Right ventricle myocardium inferior (tissue), 1 donor: Measurements from ENCODE around the gene VHLL. TPM values are rescaled to one million over a fixed set of nuclear protein-coding genes. Genes with fewer than 3 reads are reported as not detected.
"Not testable (repeated sequence)": the region's sequence is repeated elsewhere in the genome, so short reads cannot be mapped to it uniquely, and the experiment has no call there.

Source experiments
- ATAC-seq: fragments of 200-7000 bp; cut with Tn5 transposase; one replicate; pipeline ENCODE4 v1.9.1; 2020; ENCODE audit warnings: mild to moderate bottlenecking, moderate library complexity
- DNase-seq: peaks from one replicate; pipeline ENCODE4 v3.0.0; 2021; ENCODE audit errors: missing footprints
- intact Hi-C: fragments of 100-400 bp; cut with DNase I; formaldehyde crosslinking; loops from one replicate; pipeline ENCODE4 v1.11.0; 2022
- long read RNA-seq: library from polyadenylated mRNA; unstranded; transcript quantifications from one replicate; pipeline ENCODE4 v2.0.0, GENCODE V29; 2021
- total RNA-seq: library from RNA; stranded (reverse); fragmentation: NEBNext Ultra II Directional; extraction: Animal tissue kit (Norgen Biotek cat#: 25700); gene quantifications from one replicate; pipeline ENCODE4 v1.2.1, GENCODE V29; 2021
- donor health status: DM: no; HTN: yes; CAD: no; lungs with severe emphysema.

Gene VHLL
- total RNA-seq: not detected
- long read RNA-seq: 0 reads

GRCh38 chr1:156298852-156299357 lies at the start of gene VHLL:
VHLL (minus strand) TSS chr1:156299307; CDS start chr1:156299189, 118 bp downstream.
- intact Hi-C loops: no loop called here
- DNase-seq (no peak), ATAC-seq (no peak)

DNA sequence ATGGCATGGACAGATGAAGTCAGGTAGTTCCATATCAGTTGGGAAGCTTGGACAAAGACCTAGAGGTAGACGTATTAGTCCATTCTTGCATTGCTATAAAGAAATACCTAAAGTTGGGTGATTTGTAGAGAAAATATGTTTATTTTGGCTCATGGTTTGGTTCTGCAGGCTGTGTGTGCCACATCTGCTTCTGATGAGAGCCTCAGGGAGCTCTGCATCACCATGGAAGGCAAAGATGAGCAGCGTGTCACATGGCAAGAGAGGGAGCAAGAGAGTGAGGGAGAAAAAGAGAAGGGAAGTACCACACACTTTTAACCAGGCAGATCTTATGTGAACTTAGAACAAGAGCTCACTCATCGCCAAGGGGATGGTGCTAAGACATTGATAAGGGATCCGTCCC lies 48.2 kb upstream of the VHLL start:
- DNase-seq: no peak
- intact Hi-C loops: no loop called here
- ATAC-seq: no peak

- intact Hi-C loops: no loop called here
- ATAC-seq (no peak), DNase-seq (no peak)
These were observed 47.5 kb upstream of the VHLL start for GRCh38 chr1:156346636-156347035.

DNA sequence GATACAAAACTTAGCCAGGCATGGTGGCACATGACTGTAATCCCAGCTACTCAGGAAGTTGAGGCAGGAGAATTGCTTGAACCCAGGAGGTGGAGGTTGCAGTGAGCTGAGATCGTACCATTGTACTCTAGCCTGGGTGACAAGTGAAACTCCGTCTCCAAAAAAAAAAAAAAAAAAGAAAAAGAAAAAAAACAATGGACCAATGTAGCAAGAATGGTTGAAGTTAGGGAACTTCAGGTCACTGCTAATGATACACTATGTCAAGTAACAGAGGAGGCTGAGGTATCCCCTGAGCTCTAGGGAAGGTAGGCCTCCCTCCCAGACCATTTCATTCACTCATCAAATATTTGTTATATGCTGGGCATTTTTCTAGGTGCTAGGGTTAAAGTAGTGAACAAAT lies 46.9 kb upstream of the VHLL start:
- ATAC-seq, intact Hi-C loops, DNase-seq: not testable (repeated sequence)

GRCh38 chr1:156344409-156344808 lies 45.3 kb upstream of the VHLL start:
- ATAC-seq: no peak
- intact Hi-C loops: no loop called here

GRCh38 chr1:156342166-156342955 lies 43.3 kb upstream of the VHLL start:
- ATAC-seq: no peak
- intact Hi-C loops: no loop called here

More at GRCh38 chr1:156344409-156344808, 45.3 kb upstream of the VHLL start:
- no peak for DNase-seq

DNA sequence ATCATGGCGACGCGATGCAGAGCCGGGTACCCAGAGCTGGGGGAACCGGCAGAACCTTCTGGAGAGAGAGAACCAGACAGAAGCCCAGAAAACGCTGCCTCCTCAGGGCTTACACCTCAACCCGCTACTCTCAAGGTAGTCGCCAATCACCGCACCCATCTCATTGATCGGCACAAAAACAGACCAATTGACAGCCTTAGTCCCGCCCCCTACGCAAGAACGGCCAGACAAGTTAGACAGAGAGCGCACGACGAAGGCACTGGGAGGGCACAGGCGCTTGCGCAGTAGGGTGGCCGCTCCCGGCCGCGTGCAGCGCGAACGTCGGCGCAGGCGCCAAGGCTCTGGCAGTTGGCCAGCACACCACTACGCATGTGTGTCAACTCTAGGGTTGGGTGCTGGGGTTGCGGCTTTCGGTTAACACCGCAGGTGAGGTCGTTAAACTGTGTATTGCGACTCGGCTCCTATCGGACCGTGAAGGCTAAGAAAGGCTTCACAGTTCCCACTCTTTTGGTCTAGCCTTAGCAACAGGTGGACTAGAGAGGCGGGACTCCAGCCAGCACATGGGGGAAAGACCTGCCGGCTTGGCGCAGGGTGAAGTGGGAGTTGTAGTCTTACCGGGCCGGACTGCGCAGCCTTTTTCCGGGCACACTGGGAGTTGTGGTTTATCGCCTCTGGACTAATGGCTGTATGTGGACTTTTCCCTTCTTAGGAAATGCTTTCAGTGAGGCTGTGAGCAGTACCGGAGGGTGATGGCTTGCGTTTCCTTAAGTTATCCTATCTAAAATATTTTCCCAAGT lies 39.3 kb upstream of the VHLL start, which contains the start of the genes CCT3 and TSACC:
Gene CCT3, minus strand, starts transcription at position 113 of the 797 bp plus-strand sequence. Its CDS starts 108 bp downstream, at position 5.
Gene TSACC, plus strand, starts transcription at position 347 of the 797 bp plus-strand sequence. CDS start 1,232 bp downstream, outside the sequence.
- intact Hi-C loops: loop anchor here (5.0 kb wide), 1 partner anchor 56 kb away; the partner anchor contains the start of genes SMG5 and TMEM79
- DNase-seq (peak; percentile 99), ATAC-seq (peak; percentile 98)

More at GRCh38 chr1:156342166-156342955, 43.3 kb upstream of the VHLL start:
- no peak for DNase-seq

GRCh38 chr1:156337888-156338179 lies 38.7 kb upstream of the VHLL start:
- ATAC-seq (no peak), DNase-seq (no peak)
- intact Hi-C loops: loop anchor here (5.0 kb wide), 1 partner anchor 56 kb away; the partner anchor contains the start of genes SMG5 and TMEM79

- DNase-seq (no peak), ATAC-seq (no peak)
- intact Hi-C loops: loop anchor here (5.0 kb wide), 1 partner anchor 55 kb away; the partner anchor contains the start of genes SMG5 and TMEM79
These were observed 38.2 kb upstream of the VHLL start for GRCh38 chr1:156337052-156337887.

GRCh38 chr1:156336242-156336641 lies 37.1 kb upstream of the VHLL start:
- no peak for DNase-seq
- no peak for ATAC-seq
- intact Hi-C loops: loop anchor here (5.0 kb wide), 1 partner anchor 54 kb away; the partner anchor contains the start of genes SMG5 and TMEM79

DNA sequence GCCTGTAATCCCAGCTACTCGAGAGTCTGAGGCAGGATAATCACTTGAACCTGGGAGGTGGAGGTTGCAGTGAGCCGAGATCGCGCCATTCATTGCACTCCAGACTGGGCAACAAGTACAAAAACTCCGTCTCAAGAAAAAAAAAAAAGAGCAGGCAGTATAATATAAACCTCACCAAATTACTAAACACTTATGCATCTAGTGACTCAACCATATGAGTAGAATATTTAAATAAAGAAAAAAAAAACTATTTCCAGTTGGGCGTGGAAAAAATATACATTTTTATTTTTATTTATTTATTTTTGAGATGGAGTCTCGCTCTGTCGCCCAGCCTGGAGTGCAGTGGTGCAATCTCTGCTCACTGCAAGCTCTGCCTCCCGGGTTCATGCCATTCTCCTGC lies 24.1 kb upstream of the VHLL start:
- DNase-seq: not testable (repeated sequence)

GRCh38 chr1:156320560-156320959 lies 21.5 kb upstream of the VHLL start:
- intact Hi-C loops: loop anchor here (10.0 kb wide), 1 partner anchor 186 kb away; no protein-coding TSS in a partner anchor
- DNase-seq (no peak), ATAC-seq (no peak)

More for the DNA sequence above, 24.1 kb upstream of the VHLL start:
- not testable (repeated sequence) for ATAC-seq
- intact Hi-C loops: loop anchor here (10.0 kb wide), 1 partner anchor 188 kb away; no protein-coding TSS in a partner anchor

GRCh38 chr1:156319664-156320063 lies 20.6 kb upstream of the VHLL start:
- ATAC-seq (no peak), DNase-seq (no peak)
- intact Hi-C loops: loop anchor here (10.0 kb wide), 1 partner anchor 185 kb away; no protein-coding TSS in a partner anchor

DNA sequence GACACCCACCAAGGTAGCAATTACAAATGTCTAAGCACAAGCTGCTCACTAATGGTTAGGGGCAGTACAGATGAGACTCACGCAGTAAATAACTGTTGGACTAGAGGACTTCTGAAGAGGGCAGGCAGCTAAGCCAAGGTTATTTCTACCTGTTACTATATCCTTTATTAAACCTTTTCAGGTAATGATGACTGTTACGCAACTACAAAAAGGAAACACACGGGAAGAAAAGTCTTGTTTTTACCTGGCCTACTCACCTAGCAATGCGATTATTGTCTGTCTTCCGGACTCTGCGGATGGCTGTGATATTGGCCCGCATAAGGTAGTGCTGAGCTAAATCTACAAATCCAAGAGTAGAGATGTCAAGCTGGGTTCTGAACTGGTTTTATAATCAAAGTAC lies 17.8 kb upstream of the VHLL start:
- intact Hi-C loops: no loop called here
- ATAC-seq: no peak
- no peak for DNase-seq

- DNase-seq: no peak
- intact Hi-C loops: no loop called here
- ATAC-seq: no peak
These were observed 11.9 kb upstream of the VHLL start for GRCh38 chr1:156310962-156311361.

- DNase-seq (no peak), ATAC-seq (no peak)
- intact Hi-C loops: no loop called here
These were observed 9.0 kb upstream of the VHLL start for GRCh38 chr1:156308078-156308477.

GRCh38 chr1:156305215-156305614 lies 6.1 kb upstream of the VHLL start:
- ATAC-seq: no peak
- no peak for DNase-seq
- intact Hi-C loops: no loop called here

- ATAC-seq (no peak), DNase-seq (no peak)
- intact Hi-C loops: no loop called here
These were observed 4.1 kb upstream of the VHLL start for GRCh38 chr1:156303241-156303640.
